ENCODE measurements around the gene CD14.
"Not testable (repeated sequence)": the region's sequence is repeated elsewhere in the genome, so short reads cannot be mapped to it uniquely, and the experiment has no call there.

CD14 gene

DNA sequence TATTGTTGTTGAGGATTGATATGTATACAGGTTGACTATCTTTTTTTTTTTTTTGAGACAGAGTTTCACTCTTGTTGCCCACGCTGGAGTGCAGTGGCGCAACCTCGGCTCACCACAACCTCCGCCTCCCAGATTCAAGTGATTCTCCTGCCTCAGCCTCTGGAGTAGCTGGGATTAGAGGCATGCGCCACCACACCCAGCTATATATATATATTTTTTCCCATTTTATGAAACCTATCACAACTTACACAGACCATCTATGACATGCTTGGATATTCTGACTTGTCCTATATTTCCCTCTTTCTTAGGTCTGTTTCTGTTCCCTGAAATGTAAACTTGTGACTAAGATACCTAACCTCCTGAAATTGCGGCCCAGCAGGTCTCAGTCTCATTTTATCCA is 5.0 kb downstream of the CD14 start:
- H3K4me1 ChIP-seq (ENCODE audit: control insufficient read depth, insufficient read depth, low read depth, low read length): no peaks in the 10 kb centered on the region
- H3K18ac ChIP-seq (ENCODE audit: low read depth in 1 of 2, low read length in 2 of 2): no peak overlapping the region
- peaks cover 0 to 8% of the 10 kb centered on the region in 2 experiments for H3K36me3 ChIP-seq (ENCODE audit: control insufficient read depth in 1 of 2, insufficient read depth in 2 of 2, low read depth in 1 of 2, low read length in 2 of 2)
- no peak for DNase-seq
- H2BK120ac ChIP-seq (ENCODE audit: low read depth, low read length): no peak overlapping the region
- no peak overlapping the region for H2AFZ ChIP-seq (ENCODE audit: low read depth, low read length)
- no peak overlapping the region for H2BK12ac ChIP-seq (ENCODE audit: low read length in 2 of 2)
- H3K9me3 ChIP-seq (ENCODE audit: control insufficient read depth, low read length): peaks cover 16% of the 10 kb centered on the region
- H3K27ac ChIP-seq (ENCODE audit: low read length, poor library complexity, severe bottlenecking): no peak overlapping the region
- no peak overlapping the region for H3K4me2 ChIP-seq (ENCODE audit: low read length, poor library complexity, severe bottlenecking)
- WGBS: 96% methylated on average over 6 of the region's 6 CpGs
- no peak overlapping the region for H2AK5ac ChIP-seq (ENCODE audit: low read length, severe bottlenecking)
- no peak overlapping the region for H2BK5ac ChIP-seq (ENCODE audit: low read depth, low read length, poor library complexity, severe bottlenecking)
- no peak overlapping the region for H2BK15ac ChIP-seq (ENCODE audit: low read depth, poor library complexity, severe bottlenecking)
- H4K91ac ChIP-seq (ENCODE audit: low read length): no peak overlapping the region
- no peak overlapping the region for H3K4ac ChIP-seq (ENCODE audit: low read depth in 1 of 2, low read length in 2 of 2)
- H3K4me3 ChIP-seq (ENCODE audit: insufficient read depth in 1 of 2, low read depth in 1 of 2, low read length in 2 of 2): no peak overlapping the region
- H3K14ac ChIP-seq (ENCODE audit: low read length in 2 of 2): no peak overlapping the region
- H4K8ac ChIP-seq (ENCODE audit: low read length): no peak overlapping the region
- no peak overlapping the region for H3K9ac ChIP-seq (ENCODE audit: low read length)
- no peak overlapping the region for H3K23ac ChIP-seq (ENCODE audit: low read length in 2 of 2)
- peaks cover 0 to 13% of the 10 kb centered on the region in 2 experiments for H3K27me3 ChIP-seq (ENCODE audit: control insufficient read depth in 1 of 2, insufficient read depth in 1 of 2, low read length in 2 of 2)
- H3K79me1 ChIP-seq (replicated peaks; ENCODE audit: low read length, poor library complexity, severe bottlenecking): no peaks in the 10 kb centered on the region

DNA sequence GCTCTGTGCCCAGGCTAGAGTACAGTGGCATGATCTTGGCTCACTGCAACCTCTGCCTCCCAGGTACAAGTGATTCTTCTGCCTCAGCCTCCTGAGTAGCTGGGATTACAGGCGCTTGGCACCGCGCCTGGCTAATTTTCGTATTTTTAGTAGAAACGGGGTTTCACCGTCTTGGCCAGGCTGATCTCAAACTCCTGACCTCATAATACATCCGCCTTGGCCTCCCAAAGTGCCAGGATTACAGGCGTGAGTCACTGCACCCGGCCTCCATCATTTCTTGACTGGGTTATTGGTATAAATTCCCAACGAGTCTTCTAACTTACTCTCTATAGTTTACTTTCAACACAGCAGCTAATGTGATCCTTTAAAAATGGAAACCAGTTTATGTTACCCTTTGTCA is 8.1 kb downstream of the CD14 start:
- not testable (repeated sequence) for H2BK120ac ChIP-seq (ENCODE audit: low read depth, low read length); H3K18ac ChIP-seq (ENCODE audit: low read depth in 1 of 2, low read length in 2 of 2); H3K9ac ChIP-seq (ENCODE audit: low read length); H3K4me3 ChIP-seq (ENCODE audit: insufficient read depth in 1 of 2, low read depth in 1 of 2, low read length in 2 of 2); H2BK5ac ChIP-seq (ENCODE audit: low read depth, low read length, poor library complexity, severe bottlenecking); H3K4me1 ChIP-seq (ENCODE audit: control insufficient read depth, insufficient read depth, low read depth, low read length); H3K4me2 ChIP-seq (ENCODE audit: low read length, poor library complexity, severe bottlenecking); H3K79me1 ChIP-seq (replicated peaks; ENCODE audit: low read length, poor library complexity, severe bottlenecking); H3K27me3 ChIP-seq (ENCODE audit: control insufficient read depth in 1 of 2, insufficient read depth in 1 of 2, low read length in 2 of 2); H4K91ac ChIP-seq (ENCODE audit: low read length); H4K8ac ChIP-seq (ENCODE audit: low read length); H3K23ac ChIP-seq (ENCODE audit: low read length in 2 of 2); H3K4ac ChIP-seq (ENCODE audit: low read depth in 1 of 2, low read length in 2 of 2); H2AK5ac ChIP-seq (ENCODE audit: low read length, severe bottlenecking); H3K36me3 ChIP-seq (ENCODE audit: control insufficient read depth in 1 of 2, insufficient read depth in 2 of 2, low read depth in 1 of 2, low read length in 2 of 2); H3K27ac ChIP-seq (ENCODE audit: low read length, poor library complexity, severe bottlenecking); H3K14ac ChIP-seq (ENCODE audit: low read length in 2 of 2); DNase-seq; H2BK12ac ChIP-seq (ENCODE audit: low read length in 2 of 2); H2BK15ac ChIP-seq (ENCODE audit: low read depth, poor library complexity, severe bottlenecking); H2AFZ ChIP-seq (ENCODE audit: low read depth, low read length)
- H3K9me3 ChIP-seq (ENCODE audit: control insufficient read depth, low read length): peaks cover 16% of the 10 kb centered on the region
- WGBS: 85% methylated on average over 10 of the region's 10 CpGs

DNA sequence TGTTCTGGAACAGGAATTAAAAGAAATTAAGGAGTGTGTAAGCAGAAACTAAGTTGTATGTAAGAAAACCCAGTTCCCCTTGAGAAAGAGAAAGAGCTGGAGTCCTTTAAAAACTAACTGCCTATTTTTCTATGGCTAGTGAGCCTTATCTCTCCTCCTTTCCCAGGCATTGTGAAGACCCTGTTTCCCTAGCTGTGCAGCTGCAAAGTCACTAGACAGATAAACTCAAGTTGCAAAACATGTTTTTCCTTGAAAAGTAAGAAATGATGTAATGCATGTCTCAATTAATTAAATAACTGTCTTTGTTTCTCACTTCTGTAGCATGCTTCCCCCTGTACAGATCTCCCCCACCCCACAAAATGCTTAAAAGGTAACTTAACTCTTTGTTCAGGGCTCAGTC is 9.9 kb downstream of the CD14 start:
- H2BK5ac ChIP-seq (ENCODE audit: low read depth, low read length, poor library complexity, severe bottlenecking); H3K4me1 ChIP-seq (ENCODE audit: control insufficient read depth, insufficient read depth, low read depth, low read length); H2AFZ ChIP-seq (ENCODE audit: low read depth, low read length); H3K27me3 ChIP-seq (ENCODE audit: control insufficient read depth in 1 of 2, insufficient read depth in 1 of 2, low read length in 2 of 2); H4K91ac ChIP-seq (ENCODE audit: low read length); DNase-seq; H3K14ac ChIP-seq (ENCODE audit: low read length in 2 of 2); H3K18ac ChIP-seq (ENCODE audit: low read depth in 1 of 2, low read length in 2 of 2); H2BK12ac ChIP-seq (ENCODE audit: low read length in 2 of 2); H2BK120ac ChIP-seq (ENCODE audit: low read depth, low read length); H3K4ac ChIP-seq (ENCODE audit: low read depth in 1 of 2, low read length in 2 of 2); H3K27ac ChIP-seq (ENCODE audit: low read length, poor library complexity, severe bottlenecking); H3K9me3 ChIP-seq (ENCODE audit: control insufficient read depth, low read length); H2AK5ac ChIP-seq (ENCODE audit: low read length, severe bottlenecking); H3K9ac ChIP-seq (ENCODE audit: low read length); H3K79me1 ChIP-seq (replicated peaks; ENCODE audit: low read length, poor library complexity, severe bottlenecking); H4K8ac ChIP-seq (ENCODE audit: low read length); H3K23ac ChIP-seq (ENCODE audit: low read length in 2 of 2); H3K4me2 ChIP-seq (ENCODE audit: low read length, poor library complexity, severe bottlenecking); H3K36me3 ChIP-seq (ENCODE audit: control insufficient read depth in 1 of 2, insufficient read depth in 2 of 2, low read depth in 1 of 2, low read length in 2 of 2); H2BK15ac ChIP-seq (ENCODE audit: low read depth, poor library complexity, severe bottlenecking); H3K4me3 ChIP-seq (ENCODE audit: insufficient read depth in 1 of 2, low read depth in 1 of 2, low read length in 2 of 2): not testable (repeated sequence)

DNA sequence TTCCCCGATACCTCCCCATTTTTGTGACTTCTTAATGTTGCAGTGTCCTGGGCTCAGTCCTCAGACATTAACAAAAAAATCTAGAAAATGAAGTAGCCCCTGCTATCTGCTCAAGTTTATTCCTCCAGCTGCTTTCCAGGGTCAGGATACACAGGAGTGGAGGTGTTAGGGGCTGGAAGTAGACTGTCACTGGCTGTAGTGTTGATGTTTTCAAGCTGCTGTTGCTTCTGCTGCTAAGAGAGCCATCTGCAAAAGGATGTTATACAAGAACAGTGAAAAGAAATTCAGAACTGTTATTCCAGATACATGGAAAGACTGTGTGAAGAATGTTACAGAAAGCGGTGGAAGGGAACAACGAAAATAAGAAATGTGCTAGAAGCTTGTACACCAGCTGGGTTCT is 10.7 kb downstream of the CD14 start:
- Histone ChIP-seq H2BK120ac (ENCODE audit: low read depth, low read length) (no peak overlapping the region), H3K9me3 (ENCODE audit: control insufficient read depth, low read length) (peaks cover 5% of the 10 kb centered on the region), H3K9ac (ENCODE audit: low read length) (no peak overlapping the region), H4K8ac (ENCODE audit: low read length) (no peak overlapping the region), H2AFZ (ENCODE audit: low read depth, low read length) (no peak overlapping the region), H3K4me2 (ENCODE audit: low read length, poor library complexity, severe bottlenecking) (no peak overlapping the region), H3K4ac (ENCODE audit: low read depth in 1 of 2, low read length in 2 of 2) (no peak overlapping the region), H3K4me1 (ENCODE audit: control insufficient read depth, insufficient read depth, low read depth, low read length) (no peaks in the 10 kb centered on the region), H3K14ac (ENCODE audit: low read length in 2 of 2) (no peak overlapping the region), H2AK5ac (ENCODE audit: low read length, severe bottlenecking) (no peak overlapping the region), H2BK12ac (ENCODE audit: low read length in 2 of 2) (no peak overlapping the region), H3K4me3 (ENCODE audit: insufficient read depth in 1 of 2, low read depth in 1 of 2, low read length in 2 of 2) (no peak overlapping the region), H3K79me1 (replicated peaks; ENCODE audit: low read length, poor library complexity, severe bottlenecking) (no peaks in the 10 kb centered on the region), H2BK15ac (ENCODE audit: low read depth, poor library complexity, severe bottlenecking) (no peak overlapping the region), H3K23ac (ENCODE audit: low read length in 2 of 2) (no peak overlapping the region), H4K91ac (ENCODE audit: low read length) (no peak overlapping the region), H2BK5ac (ENCODE audit: low read depth, low read length, poor library complexity, severe bottlenecking) (no peak overlapping the region), H3K27me3 (ENCODE audit: control insufficient read depth in 1 of 2, insufficient read depth in 1 of 2, low read length in 2 of 2) (peaks cover 0 to 6% of the 10 kb centered on the region in 2 experiments), H3K36me3 (ENCODE audit: control insufficient read depth in 1 of 2, insufficient read depth in 2 of 2, low read depth in 1 of 2, low read length in 2 of 2) (no peaks in the 10 kb centered on the region), H3K18ac (ENCODE audit: low read depth in 1 of 2, low read length in 2 of 2) (no peak overlapping the region), H3K27ac (ENCODE audit: low read length, poor library complexity, severe bottlenecking) (no peak overlapping the region)
- DNase-seq: no peak
- WGBS: 96% methylated on average over 3 of the region's 3 CpGs

Data from mesenchymal stem cell (in vitro differentiated cells and primary cell).